Neural progenitor cell (in vitro differentiated cells): ENCODE measurements around the gene JAM2.

Experiments used
- EZH2 ChIP-seq: fragments of 200-600 bp; sonication (generic); IDR thresholded peaks from 2 replicates; pipeline ENCODE4 v1.6.1; 2017; ENCODE audit warnings: antibody characterized with exemption, mild to moderate bottlenecking, moderate library complexity
- EZH2phosphoT487 ChIP-seq: fragments of 200-600 bp; sonication (generic); IDR thresholded peaks from 2 replicates; pipeline ENCODE4 v1.6.1; 2017; ENCODE audit warnings: antibody characterized with exemption
- TF ChIP-seq, protein P1 (sequence below): fragments of 200-600 bp; sonication (generic); IDR thresholded peaks from 2 replicates; pipeline ENCODE4 v1.5.1; 2017; ENCODE audit warnings: antibody characterized with exemption, mild to moderate bottlenecking

DNA sequence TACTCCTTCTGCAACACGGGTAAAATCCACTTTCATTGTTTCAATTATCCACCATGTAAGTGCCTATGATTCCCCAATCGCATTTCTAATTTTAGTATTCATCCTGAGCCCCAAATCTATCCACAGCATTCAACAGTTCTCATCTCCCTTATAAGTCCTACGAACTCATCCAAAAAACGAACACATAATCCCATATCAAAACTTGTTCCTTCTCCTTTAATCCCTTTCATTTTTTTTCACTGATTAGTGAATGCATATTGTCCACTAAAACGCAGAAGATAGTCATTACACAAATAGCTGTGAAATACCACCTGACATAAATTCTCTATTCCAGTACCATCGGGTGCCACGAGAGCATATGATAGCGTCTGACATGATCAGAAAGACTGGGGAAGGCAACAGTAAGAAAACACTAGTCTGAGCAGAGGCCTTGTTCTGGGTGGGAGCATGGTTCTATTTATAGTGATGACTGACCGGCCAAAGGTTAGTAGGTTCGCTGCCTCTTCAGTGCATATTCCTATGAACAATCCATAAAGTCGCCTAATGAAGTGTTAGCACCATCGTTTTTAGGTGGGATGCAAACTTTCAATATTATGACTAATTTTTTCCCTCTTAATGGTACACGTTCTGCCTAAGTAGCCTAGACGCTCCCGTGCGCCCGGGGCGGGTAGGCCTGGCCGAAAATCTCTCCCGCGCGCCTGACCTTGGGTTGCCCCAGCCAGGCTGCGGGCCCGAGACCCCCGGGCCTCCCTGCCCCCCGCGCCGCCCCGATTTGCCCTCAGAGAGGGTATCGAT lies 95.0 kb downstream of the JAM2 start:
- TF ChIP-seq, protein P1, sequence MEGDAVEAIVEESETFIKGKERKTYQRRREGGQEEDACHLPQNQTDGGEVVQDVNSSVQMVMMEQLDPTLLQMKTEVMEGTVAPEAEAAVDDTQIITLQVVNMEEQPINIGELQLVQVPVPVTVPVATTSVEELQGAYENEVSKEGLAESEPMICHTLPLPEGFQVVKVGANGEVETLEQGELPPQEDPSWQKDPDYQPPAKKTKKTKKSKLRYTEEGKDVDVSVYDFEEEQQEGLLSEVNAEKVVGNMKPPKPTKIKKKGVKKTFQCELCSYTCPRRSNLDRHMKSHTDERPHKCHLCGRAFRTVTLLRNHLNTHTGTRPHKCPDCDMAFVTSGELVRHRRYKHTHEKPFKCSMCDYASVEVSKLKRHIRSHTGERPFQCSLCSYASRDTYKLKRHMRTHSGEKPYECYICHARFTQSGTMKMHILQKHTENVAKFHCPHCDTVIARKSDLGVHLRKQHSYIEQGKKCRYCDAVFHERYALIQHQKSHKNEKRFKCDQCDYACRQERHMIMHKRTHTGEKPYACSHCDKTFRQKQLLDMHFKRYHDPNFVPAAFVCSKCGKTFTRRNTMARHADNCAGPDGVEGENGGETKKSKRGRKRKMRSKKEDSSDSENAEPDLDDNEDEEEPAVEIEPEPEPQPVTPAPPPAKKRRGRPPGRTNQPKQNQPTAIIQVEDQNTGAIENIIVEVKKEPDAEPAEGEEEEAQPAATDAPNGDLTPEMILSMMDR, result no peak
- TF ChIP-seq EZH2phosphoT487, result no peak
- TF ChIP-seq EZH2, result no peak
